SK-N-SH treated with all-trans-retinoic acid at 6 μM for 48 hours (cell line): ENCODE measurements around the gene AUTS2.

Experiments
- ARNTL ChIP-seq: fragments of 450-650 bp; formaldehyde crosslinking; IDR thresholded peaks from 2 replicates; pipeline ENCODE4 v1.5.0; 2020; ENCODE audit warnings: low read depth, mild to moderate bottlenecking, moderate library complexity, borderline replicate concordance
- BACH2 ChIP-seq: fragments of 250-450 bp; sonication (Bioruptor Pico); IDR thresholded peaks from 2 replicates; pipeline ENCODE4 v1.9.0; 2021; ENCODE audit warnings: mild to moderate bottlenecking, borderline replicate concordance
- RARB ChIP-seq: fragments of 250-450 bp; sonication (Bioruptor Pico); IDR thresholded peaks from 2 replicates; pipeline ENCODE4 v1.8.0; 2021; ENCODE audit warnings: mild to moderate bottlenecking, moderate library complexity
- TOX ChIP-seq: fragments of 250-450 bp; sonication (Bioruptor Pico); IDR thresholded peaks from 2 replicates; pipeline ENCODE4 v1.8.0; 2021; ENCODE audit warnings: mild to moderate bottlenecking, moderate library complexity, borderline replicate concordance
- ZFP3 ChIP-seq: fragments of 250-450 bp; sonication (Bioruptor Pico); IDR thresholded peaks from 2 replicates; pipeline ENCODE4 v1.5.0; 2020; ENCODE audit warnings: mild to moderate bottlenecking, moderate library complexity
- ZFP30 ChIP-seq: fragments of 450-650 bp; formaldehyde crosslinking; IDR thresholded peaks from 2 replicates; pipeline ENCODE4 v1.5.0; 2022; ENCODE audit warnings: mild to moderate bottlenecking, moderate library complexity
- ZNF8 ChIP-seq: fragments of 450-650 bp; formaldehyde crosslinking; IDR thresholded peaks from 2 replicates; pipeline ENCODE4 v1.5.0; 2020; ENCODE audit warnings: mild to moderate bottlenecking, moderate library complexity
- TF ChIP-seq, protein P1 (sequence below): fragments of 250-450 bp; sonication (Bioruptor Pico); IDR thresholded peaks from 2 replicates; pipeline ENCODE4 v1.8.0; 2020; ENCODE audit warnings: mild to moderate bottlenecking, moderate library complexity, borderline replicate concordance

DNA sequence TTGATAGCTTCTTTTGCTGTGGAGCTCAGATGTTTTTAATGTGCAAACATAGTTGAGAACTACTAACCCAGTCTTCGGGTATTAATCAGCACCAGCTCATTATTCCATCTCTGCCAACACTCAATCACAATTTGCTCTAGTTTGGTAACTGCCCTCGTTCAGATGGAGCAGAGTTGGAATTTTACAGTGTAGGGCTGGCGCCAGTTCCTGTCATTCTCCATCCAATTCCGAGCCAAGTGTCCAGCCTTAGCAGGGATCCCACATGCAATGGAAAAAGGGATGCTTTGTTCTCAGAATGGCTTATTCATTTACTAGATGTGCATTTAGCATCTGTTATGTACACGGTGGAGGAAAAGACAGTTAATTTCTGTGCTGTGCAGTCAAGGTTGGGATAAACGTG is 1029.2 kb downstream of the AUTS2 start:
- TF ChIP-seq RARB = no peak
- no peak for TF ChIP-seq BACH2 (CRISPR knock-in tag)
- TF ChIP-seq, protein P1, sequence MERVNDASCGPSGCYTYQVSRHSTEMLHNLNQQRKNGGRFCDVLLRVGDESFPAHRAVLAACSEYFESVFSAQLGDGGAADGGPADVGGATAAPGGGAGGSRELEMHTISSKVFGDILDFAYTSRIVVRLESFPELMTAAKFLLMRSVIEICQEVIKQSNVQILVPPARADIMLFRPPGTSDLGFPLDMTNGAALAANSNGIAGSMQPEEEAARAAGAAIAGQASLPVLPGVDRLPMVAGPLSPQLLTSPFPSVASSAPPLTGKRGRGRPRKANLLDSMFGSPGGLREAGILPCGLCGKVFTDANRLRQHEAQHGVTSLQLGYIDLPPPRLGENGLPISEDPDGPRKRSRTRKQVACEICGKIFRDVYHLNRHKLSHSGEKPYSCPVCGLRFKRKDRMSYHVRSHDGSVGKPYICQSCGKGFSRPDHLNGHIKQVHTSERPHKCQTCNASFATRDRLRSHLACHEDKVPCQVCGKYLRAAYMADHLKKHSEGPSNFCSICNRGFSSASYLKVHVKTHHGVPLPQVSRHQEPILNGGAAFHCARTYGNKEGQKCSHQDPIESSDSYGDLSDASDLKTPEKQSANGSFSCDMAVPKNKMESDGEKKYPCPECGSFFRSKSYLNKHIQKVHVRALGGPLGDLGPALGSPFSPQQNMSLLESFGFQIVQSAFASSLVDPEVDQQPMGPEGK = no peak
- no peak for TF ChIP-seq TOX (CRISPR knock-in tag)
- TF ChIP-seq ARNTL (CRISPR knock-in tag) = no peak
- TF ChIP-seq ZFP30 = no peak
- TF ChIP-seq ZFP3 (CRISPR knock-in tag) = no peak
- TF ChIP-seq ZNF8 (CRISPR knock-in tag) = no peak
